GM12878 (cell line): Measurements from ENCODE around the gene GARNL3. TPM values are rescaled to one million over a fixed set of nuclear protein-coding genes. Genes with fewer than 3 reads are reported as not detected.

Experiments
- ATAC-seq: fragments of 200-7000 bp; cut with Tn5 transposase; 3 replicates; pipeline ENCODE4 v1.9.1; 2020; ENCODE audit warnings: mild to moderate bottlenecking, moderate library complexity
- BruUV-seq: library from RNA; stranded (reverse); fragments of 400-500 nt; replicated peaks from 2 replicates; lab custom pipeline; 2021; lab: Mats Ljungman, UMichigan
- CTCF ChIA-PET: fragments of 300-600 bp; sonication (Branson Sonifier 250); formaldehyde crosslinking; extraction: SDS; loops from one replicate; lab custom pipeline; 2021; ENCODE audit warnings: inconsistent platforms; lab: Yijun Ruan, JAX
- POLR2A ChIA-PET: fragments of 350-600 bp; formaldehyde crosslinking; extraction: SDS; loops from one replicate; lab custom pipeline; 2021; ENCODE audit warnings: inconsistent platforms; lab: Charles Lee
- RAD21 ChIA-PET: fragments of 300-600 bp; sonication (Branson Sonifier 250); formaldehyde crosslinking; loops from one replicate; lab custom pipeline; 2023; ENCODE audit warnings: antibody characterized with exemption; ENCODE audit not compliant: unreplicated experiment; lab: Charles Lee
- SMC1A ChIA-PET: fragments of 300-600 bp; sonication (Branson Sonifier 250); formaldehyde crosslinking; loops from one replicate; lab custom pipeline; 2023; ENCODE audit not compliant: unreplicated experiment, uncharacterized antibody; lab: Charles Lee
- DNase-seq: peaks from one replicate; pipeline ENCODE4 v3.0.0-alpha.2; 2011; ENCODE audit warnings: low read depth, low spot score
- FAIRE-seq: peaks from 3 replicates; lab custom pipeline; 2011; peaks lifted over from hg19 to GRCh38; lab: Jason Lieb, UNC
- H2AFZ ChIP-seq: 2 replicates; pipeline ENCODE4 v1.6.0; 2011; ENCODE audit warnings: low read depth, low read length, control low read depth; ENCODE audit not compliant: control insufficient read depth
- H3K27ac ChIP-seq: 2 replicates; pipeline ENCODE4 v1.5.1; 2011; ENCODE audit warnings: control low read depth; ENCODE audit not compliant: control insufficient read depth, insufficient read depth
- H3K27me3 ChIP-seq, 2 experiments: replicated peaks in 1 of 2; 2 replicates each; pipeline versions ENCODE4 v1.6.0 to v1.6.1; 2011; ENCODE audit warnings: low read length in 1 of 2; ENCODE audit not compliant: control insufficient read depth in 2 of 2, insufficient read depth in 2 of 2
- H3K36me3 ChIP-seq, 2 experiments: 2 replicates each; pipeline ENCODE4 v1.5.1; 2011; ENCODE audit warnings: low read length in 1 of 2; ENCODE audit not compliant: control insufficient read depth in 2 of 2, insufficient read depth in 2 of 2
- H3K4me1 ChIP-seq: 2 replicates; pipeline ENCODE4 v1.6.1; 2011; ENCODE audit warnings: mild to moderate bottlenecking, low read length, moderate library complexity, mixed read lengths; ENCODE audit not compliant: control insufficient read depth, insufficient read depth
- H3K4me2 ChIP-seq: 2 replicates; pipeline ENCODE4 v1.6.0; 2011; ENCODE audit warnings: control low read depth; ENCODE audit not compliant: control insufficient read depth, insufficient read depth
- H3K4me3 ChIP-seq: fragments of 200-600 bp; sonication (generic); 2 replicates; pipeline ENCODE4 v1.5.1; 2016
- H3K79me2 ChIP-seq: 2 replicates; pipeline ENCODE4 v1.6.0; 2011; ENCODE audit warnings: low read length; ENCODE audit not compliant: control insufficient read depth, insufficient read depth
- H3K9ac ChIP-seq: 2 replicates; pipeline ENCODE4 v1.8.0; 2011; ENCODE audit warnings: low read length, control low read depth, mixed read lengths; ENCODE audit not compliant: control insufficient read depth, insufficient read depth
- H3K9me3 ChIP-seq: replicated peaks from 3 replicates; pipeline ENCODE4 v1.5.1; 2011; ENCODE audit warnings: mild to moderate bottlenecking, low read length; ENCODE audit not compliant: control insufficient read depth, insufficient read depth
- H4K20me1 ChIP-seq: 2 replicates; pipeline ENCODE4 v1.6.0; 2011; ENCODE audit not compliant: control insufficient read depth, insufficient read depth
- BCL11A ChIP-seq: IDR thresholded peaks from 2 replicates; pipeline ENCODE4 v1.6.1; 2011; ENCODE audit warnings: low read depth, low read length
- BRCA1 ChIP-seq: IDR thresholded peaks from 2 replicates; pipeline ENCODE4 v1.6.1; 2011; ENCODE audit warnings: low read depth, low read length, improper control_type of control experiment
- CBX5 ChIP-seq: sonication (generic); IDR thresholded peaks from 2 replicates; pipeline ENCODE4 v1.6.1; 2016; ENCODE audit warnings: low read depth, moderate library complexity, mild to moderate bottlenecking, inconsistent platforms
- EGR1 ChIP-seq, 2 experiments: IDR thresholded peaks; 1 replicate in 1 of 2; 2 replicates in 1 of 2; pipeline ENCODE4 v1.6.1; 2011 to 2012; ENCODE audit warnings: low read depth in 2 of 2, low read length in 2 of 2, borderline replicate concordance in 1 of 2, mild to moderate bottlenecking in 1 of 2, moderate library complexity in 1 of 2
- EP300 ChIP-seq, 2 experiments: fragments of 150-350 bp in 1 of 2; IDR thresholded peaks; 2 replicates each; pipeline ENCODE4 v1.6.1; 2011 to 2012; ENCODE audit warnings: low read depth in 2 of 2, low read length in 2 of 2, borderline replicate concordance in 1 of 2, improper control_type of control experiment in 1 of 2, inconsistent platforms in 1 of 2; ENCODE audit not compliant: control insufficient read depth in 1 of 2
- EZH2 ChIP-seq: IDR thresholded peaks from 2 replicates; pipeline ENCODE4 v1.6.1; 2012; ENCODE audit warnings: low read depth, mild to moderate bottlenecking, control low read depth, inconsistent platforms, low read length, borderline replicate concordance; ENCODE audit not compliant: control insufficient read depth
- FOXM1 ChIP-seq: IDR thresholded peaks from 2 replicates; pipeline ENCODE4 v1.6.1; 2012; ENCODE audit warnings: low read depth, mild to moderate bottlenecking, inconsistent platforms, low read length, moderate library complexity
- HCFC1 ChIP-seq: fragments of 150-350 bp; IDR thresholded peaks from 2 replicates; pipeline ENCODE4 v1.6.1; 2014; ENCODE audit warnings: low read length
- IKZF1 ChIP-seq: fragments of 450-650 bp; conservative IDR thresholded peaks from 2 replicates; pipeline ENCODE4 v1.6.1; 2017; ENCODE audit warnings: antibody characterized with exemption, mild to moderate bottlenecking
- IRF5 ChIP-seq: fragments of 450-650 bp; IDR thresholded peaks from 2 replicates; pipeline ENCODE4 v1.6.1; 2017; ENCODE audit warnings: borderline replicate concordance
- JUNB ChIP-seq: IDR thresholded peaks from 2 replicates; pipeline ENCODE4 v1.6.1; 2016; ENCODE audit warnings: antibody characterized with exemption, mild to moderate bottlenecking
- LARP7 ChIP-seq: fragments of 450-650 bp; IDR thresholded peaks from 2 replicates; pipeline ENCODE4 v1.6.1; 2017; ENCODE audit warnings: mild to moderate bottlenecking
- RAD21 ChIP-seq: IDR thresholded peaks from 2 replicates; pipeline ENCODE4 v1.6.1; 2011; ENCODE audit warnings: mild to moderate bottlenecking, low read depth, low read length, moderate library complexity; ENCODE audit not compliant: insufficient read depth
- STAT1 ChIP-seq: fragments of 450-650 bp; conservative IDR thresholded peaks from 2 replicates; pipeline ENCODE4 v1.6.1; 2014; ENCODE audit warnings: antibody characterized with exemption, mild to moderate bottlenecking
- SUZ12 ChIP-seq: fragments of 200-600 bp; sonication (generic); IDR thresholded peaks from one replicate; pipeline ENCODE4 v1.6.1; 2018; ENCODE audit warnings: antibody characterized with exemption, mild to moderate bottlenecking; ENCODE audit not compliant: unreplicated experiment
- TAF1 ChIP-seq: IDR thresholded peaks from 2 replicates; pipeline ENCODE4 v1.6.1; 2011; ENCODE audit warnings: mild to moderate bottlenecking, low read depth, low read length, borderline replicate concordance
- TCF3 ChIP-seq: IDR thresholded peaks from 2 replicates; pipeline ENCODE4 v1.6.1; 2012; ENCODE audit warnings: low read depth, mild to moderate bottlenecking, low read length, borderline replicate concordance; ENCODE audit not compliant: insufficient read depth
- USF1 ChIP-seq: IDR thresholded peaks from 2 replicates; pipeline ENCODE4 v1.6.1; 2011; ENCODE audit warnings: borderline replicate concordance, low read depth, mild to moderate bottlenecking, moderate library complexity, mixed read lengths, low read length; ENCODE audit not compliant: insufficient read depth; ENCODE audit errors: extremely low read length
- USF2 ChIP-seq: IDR thresholded peaks from 2 replicates; pipeline ENCODE4 v1.6.1; 2011; ENCODE audit warnings: low read depth, low read length, improper control_type of control experiment, borderline replicate concordance
- WGBS: methylation state at CpG from one replicate; pipeline ENCODE4 v1.1.6; 2016; ENCODE audit warnings: low lambda C conversion rate; ENCODE audit not compliant: insufficient replicate concordance, insufficient coverage; ENCODE audit errors: missing lambda C conversion rate; 5-methylcytosine and 5-hydroxymethylcytosine counted together
- in situ Hi-C: fragments of 300-500 bp; cut with MboI; formaldehyde crosslinking; loops from 9 replicates; pipeline ENCODE4 v1.14.3; 2018; ENCODE audit warnings: mixed read lengths
- intact Hi-C: fragments of 100-400 bp; cut with micrococcal nuclease; formaldehyde crosslinking; loops from one replicate; pipeline ENCODE4 v1.14.2; 2022; ENCODE audit not compliant: unreplicated experiment
- polyA plus RNA-seq, 11 experiments: library from polyadenylated mRNA; depleted of rRNA in 4 of 11; unstranded in 6 of 11; stranded (reverse) in 5 of 11; fragments of >200 nt; fragmentation: Nextera tagmentation in 4 of 11; fragmentation: Illumina TruSeq in 1 of 11; extraction: Ambion mirVana in 4 of 11; extraction: Trizol in 1 of 11; gene quantifications; 1 replicate in 1 of 11; 2 replicates in 10 of 11; pipeline versions ENCODE4 v1.2.1 to v1.2.3, GENCODE V29; 2011 to 2016; ENCODE audit warnings: inconsistent platforms in 2 of 11, missing spikeins in 2 of 11, low read depth in 1 of 11
- total RNA-seq, 4 experiments: library from RNA; depleted of rRNA in 3 of 4; stranded (reverse); fragments of >200 nt in 3 of 4; fragmentation: Illumina TruSeq in 1 of 4; extraction: Trizol in 1 of 4; gene quantifications; 2 replicates each; pipeline versions ENCODE4 v1.2.1 to v1.2.3, GENCODE V29; 2013 to 2021

GARNL3 gene
- total and polyA plus RNA-seq, 10 of the 15 experiments (the other 5 are each of a cell fraction or from before 2014, with no cell fraction given) = 0.89 to 13.2 (median 6.3) TPM

- 95% methylated on average over 2 of the region's 2 CpGs for WGBS
- POLR2A ChIA-PET = no interaction called here
These were observed 125.6 kb downstream of the GARNL3 start for GRCh38 chr9:127390248-127390545.

More at GRCh38 chr9:127390248-127390545, 125.6 kb downstream of the GARNL3 start:
- H3K9me3 ChIP-seq = no peaks in the 10 kb centered on the region
- no peak overlapping the region for H3K9ac ChIP-seq
- no peak overlapping the region for H3K4me3 ChIP-seq
- ATAC-seq (no peak), DNase-seq (no peak), FAIRE-seq (no peak)
- peak overlapping the region; percentile 39; the same call in 1 of the 2 replicates for H2AFZ ChIP-seq
- no peak for TF ChIP-seq BRCA1
- TF ChIP-seq TCF3 = no peak
- no peak for TF ChIP-seq STAT1
- no peak for TF ChIP-seq USF2
- TF ChIP-seq SUZ12 = no peak
- no peak for TF ChIP-seq LARP7
- no peak for TF ChIP-seq EGR1 (IDR thresholded peaks at IDR 0.05; ENCODE audit: borderline replicate concordance in 1 of 2, low read depth in 2 of 2, low read length in 2 of 2)
- TF ChIP-seq BCL11A = no peak
- no peak for TF ChIP-seq RAD21
- TF ChIP-seq JUNB = no peak
- TF ChIP-seq EP300 (IDR thresholded peaks at IDR 0.05; ENCODE audit: borderline replicate concordance in 1 of 2, control insufficient read depth in 1 of 2, low read depth in 2 of 2, low read length in 2 of 2) = no peak
- no peak for TF ChIP-seq IRF5
- TF ChIP-seq TAF1 = no peak
- TF ChIP-seq IKZF1 = no peak
- TF ChIP-seq EZH2 = no peak
- TF ChIP-seq USF1 = no peak
- TF ChIP-seq HCFC1 = no peak
- no peak for TF ChIP-seq CBX5
- TF ChIP-seq FOXM1 = no peak
- no peaks in the 10 kb centered on the region for H3K79me2 ChIP-seq
- no TSS peak for BruUV-seq
- in situ Hi-C loops (no loop called here), intact Hi-C loops (no loop called here)
- ChIA-PET RAD21 (no interaction called here), CTCF (no interaction called here), SMC1A (no interaction called here)
- H3K27ac ChIP-seq = peak overlapping the region; percentile 50
- H3K36me3 ChIP-seq = no peaks in the 10 kb centered on the region
- H3K4me2 ChIP-seq = no peak overlapping the region
- no peaks in the 10 kb centered on the region for H3K27me3 ChIP-seq
- peaks cover 27% of the 10 kb centered on the region for H3K4me1 ChIP-seq
- no peaks in the 10 kb centered on the region for H4K20me1 ChIP-seq
